Breast epithelium (tissue), 3 donors: Measurements from ENCODE around the gene YY1.

Experiments used
- CTCF ChIP-seq, 3 donors: fragments of 450-650 bp; IDR thresholded peaks; one replicate each; pipeline ENCODE4 v1.5.1; 2016 to 2017; ENCODE audit warnings: antibody characterized with exemption in 3 of 3, mild to moderate bottlenecking in 3 of 3, moderate library complexity in 3 of 3
- POLR2A ChIP-seq: fragments of 450-650 bp; IDR thresholded peaks from one replicate; pipeline ENCODE4 v1.6.1; 2016; ENCODE audit warnings: antibody characterized with exemption, mild to moderate bottlenecking, moderate library complexity

GRCh38 chr14:100329233-100330006 is 90.5 kb downstream of the YY1 start:
- TF ChIP-seq CTCF (IDR thresholded peaks at IDR 0.05): no peak
- TF ChIP-seq POLR2A: no peak
